Activated CD8-positive, alpha-beta T cell treated with anti-CD3 and anti-CD28 coated beads for 36 hours (primary cell): Measurements from ENCODE around the gene MTSS2. TPM values are rescaled to one million over a fixed set of nuclear protein-coding genes. Genes with fewer than 3 reads are reported as not detected.

Source experiments
- ATAC-seq: fragments of 200-7000 bp; cut with Tn5 transposase; one replicate; pipeline ENCODE4 v1.10.0; 2021; ENCODE audit warnings: mild to moderate bottlenecking, moderate library complexity
- CTCF ChIA-PET: fragments of 350-600 bp; sonication (Branson Sonifier 250); formaldehyde crosslinking; loops from one replicate; lab custom pipeline; 2021; ENCODE audit warnings: antibody characterized with exemption; lab: Charles Lee
- POLR2A ChIA-PET: fragments of 350-600 bp; sonication (Branson Sonifier 250); formaldehyde crosslinking; loops from one replicate; lab custom pipeline; 2021; ENCODE audit warnings: antibody characterized with exemption; lab: Charles Lee
- DNase-seq: peaks from one replicate; pipeline ENCODE4 v3.0.0-alpha.2; 2020
- H3K27ac Mint-ChIP-seq: one replicate; pipeline ENCODE4 v1.8.0; 2021; ENCODE audit warnings: mild to moderate bottlenecking, mixed read lengths
- H3K27me3 Mint-ChIP-seq: one replicate; pipeline ENCODE4 v1.8.0; 2021; ENCODE audit warnings: mixed read lengths
- H3K36me3 Mint-ChIP-seq: one replicate; pipeline ENCODE4 v1.8.0; 2021; ENCODE audit warnings: low read depth, mixed read lengths
- H3K4me1 Mint-ChIP-seq: one replicate; pipeline ENCODE4 v1.8.0; 2021; ENCODE audit warnings: low read depth, mixed read lengths
- H3K4me3 Mint-ChIP-seq: one replicate; pipeline ENCODE4 v1.8.0; 2021; ENCODE audit warnings: mild to moderate bottlenecking, moderate library complexity, mixed read lengths
- H3K9me3 Mint-ChIP-seq: one replicate; pipeline ENCODE4 v1.8.0; 2021; ENCODE audit warnings: mixed read lengths
- CTCF ChIP-seq: fragments of 200-600 bp; IDR thresholded peaks from one replicate; pipeline ENCODE4 v1.8.0; 2022; ENCODE audit warnings: antibody characterized with exemption, mild to moderate bottlenecking
- intact Hi-C: fragments of 100-400 bp; cut with micrococcal nuclease; formaldehyde crosslinking; loops from one replicate; pipeline ENCODE4 v1.10.0; 2022
- total RNA-seq, 2 experiments: library from RNA; stranded (reverse); gene quantifications; one replicate each; pipeline ENCODE4 v1.2.3, GENCODE V29; 2021

Gene MTSS2
- total RNA-seq, 2 experiments from 2014 or later: 4.4 to 4.6 TPM

GRCh38 chr16:70696952-70697593, 11.2 kb upstream of the MTSS2 start:
- peaks cover 37% of the 10 kb centered on the region for H3K4me1 Mint-ChIP-seq
- H3K9me3 Mint-ChIP-seq: no peaks in the 10 kb centered on the region
- H3K4me3 Mint-ChIP-seq: no peak overlapping the region
- DNase-seq: peak; percentile 75
- peak; percentile 89 for ATAC-seq
- no peak for TF ChIP-seq CTCF
- intact Hi-C loops: no loop called here
- H3K27ac Mint-ChIP-seq: peak overlapping the region; percentile 87
- ChIA-PET CTCF (interaction anchor here (0.6 to 1.3 kb wide), 3 partner anchors 10 to 74 kb away, joined by 3 to 4 read pairs (median 3); no protein-coding TSS in a partner anchor), POLR2A (interaction anchor here (0.8 to 1.8 kb wide), 2 partner anchors 10 to 41 kb away, joined by 6 to 8 read pairs; no protein-coding TSS in a partner anchor)
- H3K27me3 Mint-ChIP-seq: no peaks in the 10 kb centered on the region
- no peaks in the 10 kb centered on the region for H3K36me3 Mint-ChIP-seq

- H3K27ac Mint-ChIP-seq: peak overlapping the region; percentile 87
- intact Hi-C loops: no loop called here
- ChIA-PET CTCF (interaction anchor here (1.1 to 1.5 kb wide), 3 partner anchors 27 to 75 kb away, joined by 3 to 4 read pairs (median 3); no protein-coding TSS in a partner anchor), POLR2A (interaction anchor here (0.6 to 1.8 kb wide), 3 partner anchors 9 to 50 kb away, joined by 3 to 8 read pairs (median 6); no protein-coding TSS in a partner anchor)
- no peaks in the 10 kb centered on the region for H3K27me3 Mint-ChIP-seq
- no peak for DNase-seq
- no peak for ATAC-seq
- H3K4me3 Mint-ChIP-seq: no peak overlapping the region
- no peak for TF ChIP-seq CTCF
- H3K36me3 Mint-ChIP-seq: no peaks in the 10 kb centered on the region
- H3K4me1 Mint-ChIP-seq: peaks cover 37% of the 10 kb centered on the region
- H3K9me3 Mint-ChIP-seq: no peaks in the 10 kb centered on the region
Observed at GRCh38 chr16:70696355-70696754, 10.5 kb upstream of the MTSS2 start.

GRCh38 chr16:70695331-70696070, 9.6 kb upstream of the MTSS2 start:
- intact Hi-C loops: no loop called here
- no peak overlapping the region for H3K4me3 Mint-ChIP-seq
- DNase-seq (peak; percentile 46), ATAC-seq (no peak)
- H3K27me3 Mint-ChIP-seq: no peaks in the 10 kb centered on the region
- H3K9me3 Mint-ChIP-seq: no peaks in the 10 kb centered on the region
- H3K36me3 Mint-ChIP-seq: no peaks in the 10 kb centered on the region
- peaks cover 37% of the 10 kb centered on the region for H3K4me1 Mint-ChIP-seq
- ChIA-PET CTCF (interaction anchor here (1.1 to 1.5 kb wide), 2 partner anchors 42 to 44 kb away, joined by 3 to 4 read pairs; no protein-coding TSS in a partner anchor), POLR2A (interaction anchor here (0.6 to 1.8 kb wide), 4 partner anchors 8 to 51 kb away, joined by 3 to 8 read pairs (median 4); no protein-coding TSS in a partner anchor)
- no peak for TF ChIP-seq CTCF
- peak overlapping the region; percentile 87 for H3K27ac Mint-ChIP-seq

- DNase-seq (no peak), ATAC-seq (no peak)
- ChIA-PET CTCF (interaction anchor here (1.1 to 1.5 kb wide), 2 partner anchors 43 to 44 kb away, joined by 3 to 4 read pairs; no protein-coding TSS in a partner anchor), POLR2A (interaction anchor here (0.8 to 1.2 kb wide), 2 partner anchors 10 to 43 kb away, joined by 3 to 4 read pairs; no protein-coding TSS in a partner anchor)
- H3K9me3 Mint-ChIP-seq: no peaks in the 10 kb centered on the region
- no peak for TF ChIP-seq CTCF
- H3K4me3 Mint-ChIP-seq: no peak overlapping the region
- no peak overlapping the region for H3K27ac Mint-ChIP-seq
- intact Hi-C loops: no loop called here
- peaks cover 37% of the 10 kb centered on the region for H3K4me1 Mint-ChIP-seq
- no peaks in the 10 kb centered on the region for H3K36me3 Mint-ChIP-seq
- H3K27me3 Mint-ChIP-seq: no peaks in the 10 kb centered on the region
Observed at GRCh38 chr16:70694868-70695218, 9.0 kb upstream of the MTSS2 start.
